ENCODE data around the gene SHD. TPM values are rescaled to one million over a fixed set of nuclear protein-coding genes. Genes with fewer than 3 reads are reported as not detected.

Gene SHD
- total and polyA plus RNA-seq, 2 of the 13 experiments (the other 11 are each of a cell fraction or from before 2014, with no cell fraction given): 0.11 to 0.20 TPM

GRCh38 chr19:4297901-4298809 lies 19.1 kb downstream of the SHD start (continued):
- no peak for TF ChIP-seq ZBTB40 (IDR thresholded peaks at IDR 0.05)
- 0 out of 2 replicates have a peak, but pooled peaks have one; percentile 21 for TF ChIP-seq ZBTB40 (CRISPR knock-in tag; IDR thresholded peaks at IDR 0.05)
- no peak for TF ChIP-seq PBX3 (CRISPR knock-in tag; IDR thresholded peaks at IDR 0.05; ENCODE audit: borderline replicate concordance)
- no peak for TF ChIP-seq ZFY (CRISPR knock-in tag; IDR thresholded peaks at IDR 0.05)
- TF ChIP-seq ZNF646 (CRISPR knock-in tag; IDR thresholded peaks at IDR 0.05): no peak
- no peak for TF ChIP-seq BRF2 (CRISPR knock-in tag; IDR thresholded peaks at IDR 0.05)
- TF ChIP-seq CHD4 (IDR thresholded peaks at IDR 0.05; ENCODE audit: borderline replicate concordance, low read length): 0 out of 2 replicates have a peak, but pooled peaks have one; percentile 61
- TF ChIP-seq ZNF841 (CRISPR knock-in tag; IDR thresholded peaks at IDR 0.05; ENCODE audit: borderline replicate concordance): no peak
- TF ChIP-seq SKI (IDR thresholded peaks at IDR 0.05; ENCODE audit: partially characterized antibody): no peak
